Kidney (tissue), 14 donors: Measurements from ENCODE around the gene RNF215. TPM values are rescaled to one million over a fixed set of nuclear protein-coding genes. Genes with fewer than 3 reads are reported as not detected.

Source experiments
- DNase-seq, 5 donors: peaks; one replicate each; pipeline ENCODE4 v3.0.0-alpha.2; 2013 to 2020
- FAIRE-seq: peaks from 2 replicates; lab custom pipeline; 2012; peaks lifted over from hg19 to GRCh38; lab: Jason Lieb, UNC
- H3K27ac ChIP-seq, 2 donors: one replicate each; pipeline ENCODE4 v1.7.0; 2013; ENCODE audit warnings: low read depth in 2 of 2, low read length in 2 of 2, inconsistent platforms in 1 of 2
- H3K27me3 ChIP-seq: one replicate; pipeline ENCODE4 v1.7.1; 2013; ENCODE audit warnings: low read length, inconsistent platforms; ENCODE audit not compliant: control insufficient read depth, insufficient read depth
- H3K36me3 ChIP-seq, 3 donors: one replicate each; pipeline versions ENCODE4 v1.7.0 to v1.7.1; 2013; ENCODE audit warnings: low read length in 3 of 3, control low read depth in 1 of 3, inconsistent platforms in 1 of 3; ENCODE audit not compliant: insufficient read depth in 3 of 3, control insufficient read depth in 2 of 3
- H3K4me1 ChIP-seq, 3 donors: one replicate each; pipeline versions ENCODE4 v1.7.0 to v1.7.1; 2013; ENCODE audit warnings: low read length in 3 of 3, inconsistent platforms in 1 of 3, low read depth in 1 of 3; ENCODE audit not compliant: control insufficient read depth in 2 of 3, insufficient read depth in 2 of 3
- H3K4me3 ChIP-seq, 3 donors: one replicate each; pipeline versions ENCODE4 v1.7.0 to v1.8.1; 2013; ENCODE audit warnings: low read length in 3 of 3, control low read depth in 1 of 3, inconsistent platforms in 1 of 3
- H3K9ac ChIP-seq, 3 donors: one replicate each; pipeline versions ENCODE4 v1.7.0 to v1.7.1; 2013; ENCODE audit warnings: low read length in 3 of 3, control low read depth in 1 of 3, inconsistent platforms in 1 of 3
- H3K9me3 ChIP-seq, 3 donors: one replicate each; pipeline versions ENCODE4 v1.7.0 to v1.7.1; 2013; ENCODE audit warnings: low read length in 3 of 3, control low read depth in 1 of 3, inconsistent platforms in 1 of 3; ENCODE audit not compliant: control insufficient read depth in 2 of 3, insufficient read depth in 1 of 3
- intact Hi-C: fragments of 100-400 bp; cut with DNase I; formaldehyde crosslinking; loops from one replicate; pipeline ENCODE4 v1.11.1; 2022
- polyA plus RNA-seq: library from polyadenylated mRNA; stranded (reverse); fragments of 350-450 nt; fragmentation: Illumina TruSeq; extraction: RNeasy Lipid Tissue Mini Kit (QIAGEN cat#74804); gene quantifications from one replicate; pipeline ENCODE4 v1.2.3, GENCODE V29; 2014; ENCODE audit warnings: low read depth, low replicate concordance; ENCODE audit not compliant: insufficient read depth
- total RNA-seq: library from RNA; stranded (reverse); fragmentation: NEBNext Ultra II Directional; extraction: Animal tissue kit (Norgen Biotek cat#: 25700); gene quantifications from one replicate; pipeline ENCODE4 v1.2.1, GENCODE V29; 2021
- TF ChIP-seq, protein P1 (sequence below): IDR thresholded peaks from 3 replicates; pipeline ENCODE4 v1.5.1; 2012; ENCODE audit warnings: mild to moderate bottlenecking, moderate library complexity, borderline replicate concordance; ENCODE audit not compliant: insufficient read depth; ENCODE audit errors: extremely low read depth
- donor health status: control.
- donor health status: control.
- donor health status: control.
- donor health status: control.
- donor health status: control.
- donor health status: DM: yes; HTN: yes; CAD: no.
- donor health status: Normal renal cell carcinoma (clear cell type).

The RNF215 gene
- total and polyA plus RNA-seq, 2 donors from 2014 or later: 15.9 to 19.7 TPM

DNA sequence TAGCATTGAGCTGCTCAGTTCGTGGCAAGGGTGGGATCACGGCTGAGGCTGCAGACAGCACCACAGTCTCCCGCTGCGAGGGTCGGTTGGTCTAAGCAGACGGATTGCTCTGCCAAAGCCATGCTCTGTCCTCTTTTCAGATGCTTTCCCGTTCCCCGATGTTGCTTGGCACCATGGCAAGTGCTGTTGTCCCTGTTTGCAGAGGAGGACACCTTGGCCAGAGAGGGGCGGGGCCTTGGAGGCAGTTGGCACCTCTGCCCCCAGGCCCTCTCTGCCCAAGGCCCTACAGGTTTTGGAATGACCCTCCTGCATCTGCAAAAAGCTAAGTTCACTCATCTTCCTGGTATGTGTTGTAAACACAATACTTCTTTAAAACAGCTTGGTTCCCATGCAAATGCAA lies 18.8 kb downstream of the RNF215 start:
- Histone ChIP-seq H3K27ac (no peak overlapping the region), H3K9ac (no peak overlapping the region), H3K27me3 (no peaks in the 10 kb centered on the region), H3K4me1 (peaks cover 0 to 2% (median 0%) of the 10 kb centered on the region in 3 donors), H3K9me3 (no peaks in the 10 kb centered on the region), H3K36me3 (peaks cover 0 to 4% (median 0%) of the 10 kb centered on the region in 3 donors), H3K4me3 (no peak overlapping the region)
- no peak for FAIRE-seq
- no peak for DNase-seq
- TF ChIP-seq, protein P1, sequence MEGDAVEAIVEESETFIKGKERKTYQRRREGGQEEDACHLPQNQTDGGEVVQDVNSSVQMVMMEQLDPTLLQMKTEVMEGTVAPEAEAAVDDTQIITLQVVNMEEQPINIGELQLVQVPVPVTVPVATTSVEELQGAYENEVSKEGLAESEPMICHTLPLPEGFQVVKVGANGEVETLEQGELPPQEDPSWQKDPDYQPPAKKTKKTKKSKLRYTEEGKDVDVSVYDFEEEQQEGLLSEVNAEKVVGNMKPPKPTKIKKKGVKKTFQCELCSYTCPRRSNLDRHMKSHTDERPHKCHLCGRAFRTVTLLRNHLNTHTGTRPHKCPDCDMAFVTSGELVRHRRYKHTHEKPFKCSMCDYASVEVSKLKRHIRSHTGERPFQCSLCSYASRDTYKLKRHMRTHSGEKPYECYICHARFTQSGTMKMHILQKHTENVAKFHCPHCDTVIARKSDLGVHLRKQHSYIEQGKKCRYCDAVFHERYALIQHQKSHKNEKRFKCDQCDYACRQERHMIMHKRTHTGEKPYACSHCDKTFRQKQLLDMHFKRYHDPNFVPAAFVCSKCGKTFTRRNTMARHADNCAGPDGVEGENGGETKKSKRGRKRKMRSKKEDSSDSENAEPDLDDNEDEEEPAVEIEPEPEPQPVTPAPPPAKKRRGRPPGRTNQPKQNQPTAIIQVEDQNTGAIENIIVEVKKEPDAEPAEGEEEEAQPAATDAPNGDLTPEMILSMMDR: no peak
- intact Hi-C loops: no loop called here

DNA sequence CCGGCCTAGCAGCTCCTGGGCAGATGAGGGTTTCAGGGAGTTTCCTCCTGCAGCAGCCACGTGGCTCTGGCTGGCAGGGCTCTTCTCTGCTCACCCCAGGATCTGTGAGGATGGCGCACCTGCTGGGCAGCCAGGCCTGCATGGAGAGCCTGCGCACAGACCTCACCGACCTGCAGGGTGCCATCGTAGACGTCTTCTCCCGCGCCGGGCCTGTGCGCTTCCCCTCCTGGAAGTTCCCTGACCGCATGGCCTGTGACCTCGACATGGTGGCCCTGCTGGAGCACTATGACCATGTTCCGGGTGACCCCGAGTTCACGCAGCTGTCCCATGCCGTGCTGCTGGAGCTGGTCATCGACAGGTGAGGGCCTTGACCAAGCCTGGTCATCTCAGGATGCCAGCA lies 21.3 kb downstream of the RNF215 start:
- Histone ChIP-seq H3K36me3 (peaks cover 0 to 4% (median 0%) of the 10 kb centered on the region in 3 donors), H3K4me3 (no peak overlapping the region), H3K27me3 (no peaks in the 10 kb centered on the region), H3K4me1 (no peaks in the 10 kb centered on the region), H3K27ac (no peak overlapping the region), H3K9ac (no peak overlapping the region), H3K9me3 (no peaks in the 10 kb centered on the region)
- FAIRE-seq (no peak), DNase-seq (no peak)
- TF ChIP-seq, protein P1: no peak
- intact Hi-C loops: no loop called here

GRCh38 chr22:30362651-30363281 lies 24.4 kb downstream of the RNF215 start:
- DNase-seq (no peak), FAIRE-seq (no peak)
- Histone ChIP-seq H3K27me3 (no peaks in the 10 kb centered on the region), H3K36me3 (peaks cover 0 to 4% (median 0%) of the 10 kb centered on the region in 3 donors), H3K4me1 (no peaks in the 10 kb centered on the region), H3K4me3 (no peak overlapping the region), H3K27ac (no peak overlapping the region), H3K9ac (no peak overlapping the region), H3K9me3 (no peaks in the 10 kb centered on the region)
- TF ChIP-seq, protein P1: no peak
- intact Hi-C loops: no loop called here
